Stimulated activated CD4-positive, alpha-beta T cell treated with anti-CD3 and anti-CD28 coated beads, Interleukin-12 subunit alpha, Interleukin-12 subunit beta, amount 100 ng/mL, for 24 hours (primary cell): ENCODE measurements around the gene EXOC4.
"Not testable (repeated sequence)": the region's sequence is repeated elsewhere in the genome, so short reads cannot be mapped to it uniquely, and the experiment has no call there.

Experiments used
- DNase-seq, 2 experiments: peaks; one replicate each; pipeline ENCODE4 v3.0.0-alpha.2; 2020; ENCODE audit warnings: low read depth in 2 of 2

Gene EXOC4

GRCh38 chr7:133869556-133869955, 616.7 kb downstream of the EXOC4 start:
- no peak for DNase-seq

- no peak for DNase-seq
These were observed 618.9 kb downstream of the EXOC4 start for GRCh38 chr7:133871757-133872156.

- DNase-seq = no peak
These were observed 620.3 kb downstream of the EXOC4 start for GRCh38 chr7:133873187-133873586.

GRCh38 chr7:133873631-133874030, 620.8 kb downstream of the EXOC4 start:
- no peak for DNase-seq

GRCh38 chr7:133883591-133883990, 630.7 kb downstream of the EXOC4 start:
- no peak for DNase-seq

GRCh38 chr7:133885213-133885612, 632.3 kb downstream of the EXOC4 start:
- no peak for DNase-seq

GRCh38 chr7:133886086-133886485, 633.2 kb downstream of the EXOC4 start:
- DNase-seq = no peak

GRCh38 chr7:133886797-133887196, 633.9 kb downstream of the EXOC4 start:
- no peak for DNase-seq

GRCh38 chr7:133887459-133887858, 634.6 kb downstream of the EXOC4 start:
- DNase-seq = no peak

- DNase-seq = no peak
These were observed 635.4 kb downstream of the EXOC4 start for GRCh38 chr7:133888061-133888930.

- no peak for DNase-seq
These were observed 651.9 kb downstream of the EXOC4 start for GRCh38 chr7:133904776-133905175.

GRCh38 chr7:133906553-133906952, 653.7 kb downstream of the EXOC4 start:
- not testable (repeated sequence) for DNase-seq

- no peak for DNase-seq
These were observed 657.9 kb downstream of the EXOC4 start for GRCh38 chr7:133910761-133911160.

- no peak for DNase-seq
These were observed 658.8 kb downstream of the EXOC4 start for GRCh38 chr7:133911724-133912123.

GRCh38 chr7:133912916-133913697, 660.2 kb downstream of the EXOC4 start:
- DNase-seq = no peak

GRCh38 chr7:133916621-133917020, 663.7 kb downstream of the EXOC4 start:
- no peak for DNase-seq

GRCh38 chr7:133919810-133920209, 666.9 kb downstream of the EXOC4 start:
- no peak for DNase-seq

GRCh38 chr7:133921635-133922182, 668.8 kb downstream of the EXOC4 start:
- DNase-seq = no peak

- DNase-seq = no peak
These were observed 671.1 kb downstream of the EXOC4 start for GRCh38 chr7:133923974-133924373.

GRCh38 chr7:133931053-133931452, 678.2 kb downstream of the EXOC4 start:
- DNase-seq = no peak

- DNase-seq = no peak
These were observed 679.7 kb downstream of the EXOC4 start for GRCh38 chr7:133932591-133932990.

- no peak for DNase-seq
These were observed 681.5 kb downstream of the EXOC4 start for GRCh38 chr7:133934262-133934976.
